SU-DHL-6 (cell line): ENCODE measurements around the gene NLN.

ENCODE experiments used
- EZH2phosphoT487 ChIP-seq: fragments of 200-600 bp; sonication (generic), shearing (Covaris generic); conservative IDR thresholded peaks from 2 replicates; pipeline ENCODE4 v1.6.1; 2018; ENCODE audit warnings: mild to moderate bottlenecking, antibody characterized with exemption, low read length, moderate library complexity, mixed read lengths
- TF ChIP-seq, protein P1 (sequence below): fragments of 200-600 bp; sonication (generic); IDR thresholded peaks from one replicate; pipeline ENCODE4 v1.5.1; 2017; ENCODE audit warnings: antibody characterized with exemption, mild to moderate bottlenecking, low read length, moderate library complexity; ENCODE audit not compliant: insufficient read depth, poor library complexity, severe bottlenecking

DNA sequence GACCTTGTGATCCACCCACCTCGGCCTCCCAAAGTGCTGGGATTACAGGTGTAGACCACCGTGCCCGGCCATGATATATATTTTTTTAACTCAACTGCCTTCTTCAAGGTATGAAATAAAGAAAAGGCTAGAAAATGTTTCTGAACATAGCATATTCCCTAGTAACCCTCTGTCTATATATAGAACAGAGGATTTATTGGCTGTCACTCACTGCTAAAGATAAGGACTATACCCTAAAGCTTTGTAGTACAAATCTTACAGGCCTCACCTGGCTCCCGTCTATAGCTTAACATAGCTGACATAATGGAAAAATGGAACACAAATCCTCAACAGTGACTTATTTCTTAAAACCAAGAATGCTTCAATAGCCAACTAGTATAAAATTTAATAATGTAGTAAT, 14.3 kb upstream of the NLN start:
- TF ChIP-seq, protein P1, sequence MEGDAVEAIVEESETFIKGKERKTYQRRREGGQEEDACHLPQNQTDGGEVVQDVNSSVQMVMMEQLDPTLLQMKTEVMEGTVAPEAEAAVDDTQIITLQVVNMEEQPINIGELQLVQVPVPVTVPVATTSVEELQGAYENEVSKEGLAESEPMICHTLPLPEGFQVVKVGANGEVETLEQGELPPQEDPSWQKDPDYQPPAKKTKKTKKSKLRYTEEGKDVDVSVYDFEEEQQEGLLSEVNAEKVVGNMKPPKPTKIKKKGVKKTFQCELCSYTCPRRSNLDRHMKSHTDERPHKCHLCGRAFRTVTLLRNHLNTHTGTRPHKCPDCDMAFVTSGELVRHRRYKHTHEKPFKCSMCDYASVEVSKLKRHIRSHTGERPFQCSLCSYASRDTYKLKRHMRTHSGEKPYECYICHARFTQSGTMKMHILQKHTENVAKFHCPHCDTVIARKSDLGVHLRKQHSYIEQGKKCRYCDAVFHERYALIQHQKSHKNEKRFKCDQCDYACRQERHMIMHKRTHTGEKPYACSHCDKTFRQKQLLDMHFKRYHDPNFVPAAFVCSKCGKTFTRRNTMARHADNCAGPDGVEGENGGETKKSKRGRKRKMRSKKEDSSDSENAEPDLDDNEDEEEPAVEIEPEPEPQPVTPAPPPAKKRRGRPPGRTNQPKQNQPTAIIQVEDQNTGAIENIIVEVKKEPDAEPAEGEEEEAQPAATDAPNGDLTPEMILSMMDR = no peak
- TF ChIP-seq EZH2phosphoT487 = no peak
